Activated naive CD4-positive, alpha-beta T cell treated with anti-CD3 and anti-CD28 coated beads for 36 hours (primary cell): ENCODE data around the gene LRRC49. TPM values are rescaled to one million over a fixed set of nuclear protein-coding genes. Genes with fewer than 3 reads are reported as not detected.

Source experiments
- CTCF ChIA-PET: fragments of 350-600 bp; sonication (Branson Sonifier 250); formaldehyde crosslinking; loops from one replicate; lab custom pipeline; 2021; ENCODE audit warnings: antibody characterized with exemption; lab: Charles Lee
- DNase-seq: peaks from one replicate; pipeline ENCODE4 v3.0.0-alpha.2; 2020
- H3K27ac Mint-ChIP-seq: one replicate; pipeline ENCODE4 v1.8.0; 2021; ENCODE audit warnings: mild to moderate bottlenecking, mixed read lengths
- H3K27me3 Mint-ChIP-seq: one replicate; pipeline ENCODE4 v1.8.0; 2021; ENCODE audit warnings: low read depth, mixed read lengths
- H3K36me3 Mint-ChIP-seq: one replicate; pipeline ENCODE4 v1.8.0; 2021; ENCODE audit warnings: low read depth, mixed read lengths
- H3K4me1 Mint-ChIP-seq: one replicate; pipeline ENCODE4 v1.8.0; 2021; ENCODE audit warnings: low read depth, mixed read lengths
- H3K4me3 Mint-ChIP-seq: one replicate; pipeline ENCODE4 v1.8.0; 2021; ENCODE audit warnings: mild to moderate bottlenecking, moderate library complexity, mixed read lengths
- H3K9me3 Mint-ChIP-seq: one replicate; pipeline ENCODE4 v1.8.0; 2021; ENCODE audit warnings: mixed read lengths
- intact Hi-C: fragments of 100-400 bp; cut with micrococcal nuclease; formaldehyde crosslinking; loops from one replicate; pipeline ENCODE4 v1.15.1; 2023
- total RNA-seq, 2 experiments: library from RNA; stranded (reverse); gene quantifications; one replicate each; pipeline ENCODE4 v1.2.3, GENCODE V29; 2021

The LRRC49 gene
- total RNA-seq, 2 experiments from 2014 or later = not detected

DNA sequence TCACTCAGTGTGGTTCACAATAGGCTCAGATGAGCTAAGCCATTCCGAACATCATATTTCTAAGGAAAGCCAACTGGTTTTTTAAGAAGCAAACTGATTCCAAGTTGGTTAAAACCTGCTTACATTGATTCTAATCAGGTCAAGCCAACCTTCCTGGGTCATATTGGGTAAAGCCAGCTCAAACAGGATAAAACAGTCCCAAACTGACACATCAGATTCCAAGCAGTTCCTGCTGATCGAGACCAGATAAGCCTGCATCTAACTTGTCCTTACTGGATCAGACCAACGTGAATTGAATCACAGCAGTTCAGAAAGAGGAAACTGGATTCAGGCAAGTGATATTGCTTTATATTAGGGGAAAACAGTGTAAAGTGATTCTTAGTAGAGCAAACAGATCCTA, 204.1 kb downstream of the LRRC49 start:
- intact Hi-C loops = no loop called here
- Mint-ChIP-seq H3K4me3 (no peak overlapping the region), H3K27me3 (peaks cover 15% of the 10 kb centered on the region), H3K9me3 (no peaks in the 10 kb centered on the region), H3K4me1 (no peaks in the 10 kb centered on the region), H3K36me3 (no peaks in the 10 kb centered on the region), H3K27ac (no peak overlapping the region)
- DNase-seq = no peak
- CTCF ChIA-PET = interaction anchor here (0.8 kb wide), 1 partner anchor 272 kb away, joined by 3 read pairs; no protein-coding TSS in a partner anchor

DNA sequence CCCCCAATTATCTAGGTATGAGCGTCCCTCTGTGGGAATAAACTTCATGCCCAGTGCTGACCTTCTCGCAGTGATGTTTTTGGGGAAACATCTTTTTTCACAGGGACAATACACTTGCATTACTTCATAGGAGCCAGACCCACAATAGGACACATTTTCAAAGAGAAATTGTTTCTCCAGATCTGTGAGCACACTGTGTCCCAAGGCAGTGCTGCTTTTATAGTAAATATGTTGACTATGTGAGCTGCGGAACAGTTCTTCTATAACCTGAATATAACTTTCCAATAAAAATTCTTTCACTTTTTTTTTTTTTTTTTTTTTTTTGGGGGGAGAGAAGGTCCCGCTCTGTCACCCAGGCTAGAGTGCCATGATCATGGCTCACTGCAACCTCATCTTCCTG, 205.3 kb downstream of the LRRC49 start:
- H3K9me3 Mint-ChIP-seq = no peaks in the 10 kb centered on the region
- no peaks in the 10 kb centered on the region for H3K36me3 Mint-ChIP-seq
- no peak for DNase-seq
- intact Hi-C loops = no loop called here
- H3K4me1 Mint-ChIP-seq = no peaks in the 10 kb centered on the region
- peaks cover 11% of the 10 kb centered on the region for H3K27me3 Mint-ChIP-seq
- no peak overlapping the region for H3K27ac Mint-ChIP-seq
- H3K4me3 Mint-ChIP-seq = no peak overlapping the region
- CTCF ChIA-PET = no interaction called here

DNA sequence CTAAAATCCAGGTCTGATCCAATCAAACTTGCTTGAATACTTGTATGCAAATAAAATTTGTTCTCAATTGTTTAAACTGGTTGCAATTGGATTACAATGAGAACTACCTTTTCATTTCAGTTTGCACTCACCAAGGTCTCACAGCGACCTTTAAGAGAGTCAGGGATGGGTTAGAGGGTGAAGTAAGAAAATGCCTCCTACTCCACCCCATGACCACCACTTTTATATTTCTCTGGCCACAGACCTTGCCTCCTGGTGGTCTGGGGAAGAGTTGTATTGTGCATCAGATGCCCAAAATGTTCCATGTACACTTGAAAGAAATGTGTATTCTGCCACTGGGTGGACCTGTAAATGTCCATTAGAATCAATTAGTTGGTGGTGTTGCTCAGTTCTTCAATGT, 206.3 kb downstream of the LRRC49 start:
- H3K27me3 Mint-ChIP-seq = peaks cover 4% of the 10 kb centered on the region
- CTCF ChIA-PET = no interaction called here
- intact Hi-C loops = no loop called here
- no peaks in the 10 kb centered on the region for H3K9me3 Mint-ChIP-seq
- H3K4me1 Mint-ChIP-seq = no peaks in the 10 kb centered on the region
- no peaks in the 10 kb centered on the region for H3K36me3 Mint-ChIP-seq
- DNase-seq = no peak
- no peak overlapping the region for H3K27ac Mint-ChIP-seq
- no peak overlapping the region for H3K4me3 Mint-ChIP-seq

Other genes with a start within 250 kb of the LRRC49 start
- 1 to 10 TPM; 3.9 to 5.3 TPM for gene UACA, start 129.3 kb upstream of the LRRC49 start, total RNA-seq
- gene LARP6, start 38.7 kb upstream of the LRRC49 start, total RNA-seq = not detected
- gene THAP10, start 393 bp upstream of the LRRC49 start, total RNA-seq = not detected
- gene THSD4, start 222.6 kb downstream of the LRRC49 start, total RNA-seq = not detected